ENCODE measurements around the gene RBM12. TPM values are rescaled to one million over a fixed set of nuclear protein-coding genes. Genes with fewer than 3 reads are reported as not detected.

Gene RBM12
- total and polyA plus RNA-seq, 2 of the 4 experiments (the other 2 are of a cell fraction): 44.7 to 65.8 TPM

DNA sequence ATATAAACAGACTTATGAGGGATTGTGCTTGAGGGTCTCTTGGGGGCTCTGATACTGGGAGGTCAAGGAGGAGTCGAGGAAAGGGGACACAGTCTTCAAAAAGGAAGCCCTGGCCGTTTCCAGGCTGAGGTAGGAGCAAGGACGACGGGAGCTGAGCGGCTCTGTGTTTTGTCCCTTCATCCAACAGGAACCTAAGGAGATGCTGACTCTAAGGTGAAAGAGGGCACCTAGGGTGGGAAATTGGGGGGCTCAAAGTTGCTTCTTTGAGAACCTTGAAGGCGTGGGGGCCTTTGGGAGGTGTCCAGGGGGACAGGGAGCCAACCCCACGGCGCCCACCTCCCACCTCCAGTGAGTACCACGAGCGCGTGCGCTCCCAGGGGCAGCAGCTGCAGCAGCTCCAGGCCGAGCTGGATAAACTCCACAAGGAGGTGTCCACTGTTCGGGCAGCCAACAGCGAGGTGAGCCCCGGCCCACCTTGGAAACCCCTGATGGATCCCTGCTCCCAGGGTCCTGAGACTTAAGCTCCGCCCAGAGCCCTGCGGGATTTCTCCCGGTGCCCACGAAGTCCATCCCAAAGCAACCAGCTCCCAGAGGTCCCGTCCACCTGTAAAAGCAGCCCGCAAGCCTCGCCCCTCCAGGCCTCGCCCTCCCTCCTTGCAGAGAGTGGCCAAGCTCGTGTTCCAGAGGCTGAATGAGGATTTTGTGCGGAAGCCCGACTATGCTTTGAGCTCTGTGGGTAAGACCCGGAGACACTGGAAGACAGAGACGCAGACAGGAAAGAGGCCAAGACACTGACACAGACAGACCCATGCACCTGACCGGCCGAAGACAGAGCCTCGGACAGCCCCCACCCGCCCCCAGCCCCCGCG lies 46.2 kb downstream of the RBM12 start:
- Histone ChIP-seq H2BK120ac (ENCODE audit: low read depth, low read length) (no peak overlapping the region), H3K56ac (ENCODE audit: extremely low read depth, insufficient read depth, low read length) (no peak overlapping the region), H2AK5ac (ENCODE audit: low read depth, low read length) (peak overlapping the region; percentile 57), H4K20me1 (ENCODE audit: insufficient read depth, low read length) (0 out of 2 replicates have a peak, but pooled peaks cover 11% of the 10 kb centered on the region), H3K23ac (ENCODE audit: low read depth, low read length) (peak overlapping the region; percentile 94), H3K9me3 (ENCODE audit: control insufficient read depth, insufficient read depth, low read length) (no peaks in the 10 kb centered on the region), H3K36me3 (ENCODE audit: control insufficient read depth, insufficient read depth, low read length) (peaks cover 5% of the 10 kb centered on the region; the same call in 1 of the 2 replicates), H4K8ac (ENCODE audit: low read depth in 2 of 2, low read length in 2 of 2) (peak overlapping the region; percentile 3 to 69; a peak in 2 of 4 replicates), H2BK15ac (ENCODE audit: low read depth, low read length) (no peak overlapping the region; the same call in 2 of the 3 replicates), H3K27me3 (ENCODE audit: control insufficient read depth, insufficient read depth, low read length) (no peaks in the 10 kb centered on the region), H4K91ac (ENCODE audit: insufficient read depth, low read depth, low read length) (peak overlapping the region; percentile 55; the same call in 1 of the 2 replicates), H2AFZ (replicated peaks; ENCODE audit: low read length, poor library complexity) (peak overlapping the region; percentile 96), H3K4me3 (ENCODE audit: insufficient read depth, low read depth, low read length) (peak overlapping the region; percentile 73), H2AK9ac (replicated peaks; ENCODE audit: low read depth, low read length, poor library complexity) (peak overlapping the region; percentile 96), H3K27ac (ENCODE audit: insufficient read depth, low read length) (peak overlapping the region; percentile 4; the same call in 1 of the 2 replicates), H3K18ac (ENCODE audit: low read depth, low read length) (no peak overlapping the region), H3K4me1 (ENCODE audit: control insufficient read depth, insufficient read depth, low read length) (peaks cover 13% of the 10 kb centered on the region), H3K9ac (ENCODE audit: low read depth, low read length) (peak overlapping the region; percentile 64; the same call in 1 of the 2 replicates), H2BK5ac (ENCODE audit: low read depth, low read length, poor library complexity, severe bottlenecking) (peak overlapping the region; percentile 6), H3K4me2 (ENCODE audit: low read depth, low read length) (peak overlapping the region; percentile 74), H3K79me1 (ENCODE audit: low read depth in 1 of 2, low read length in 2 of 2) (peaks cover 0 to 20% of the 10 kb centered on the region in 2 experiments; a peak in 3 of 4 replicates), H3K4ac (ENCODE audit: low read depth, low read length) (peak overlapping the region; percentile 32), H3K9me1 (ENCODE audit: insufficient read depth, low read length) (peaks cover 7% of the 10 kb centered on the region; the same call in 1 of the 2 replicates), H2BK20ac (ENCODE audit: low read depth, low read length) (no peak overlapping the region), H4K5ac (ENCODE audit: low read depth, low read length) (no peak overlapping the region), H3K14ac (replicated peaks; ENCODE audit: low read depth, low read length) (peak overlapping the region; percentile 60)
- intact Hi-C loops (cut with micrococcal nuclease): loop anchor here (10.0 kb wide), 1 partner anchor 104 kb away; no protein-coding TSS in a partner anchor
- POLR2A ChIA-PET (ENCODE audit: unreplicated experiment): no interaction called here
- TF ChIP-seq MAFK (IDR thresholded peaks at IDR 0.05; ENCODE audit: low read depth, low read length) (no peak), POLR2A (IDR thresholded peaks at IDR 0.05; ENCODE audit: low read depth, low read length) (0 out of 2 replicates have a peak, but pooled peaks have one; percentile 15)
- CTCF ChIA-PET: interaction anchor here (0.7 to 1.6 kb wide), 4 partner anchors 11 to 630 kb away, joined by 3 to 5 read pairs (median 4); no protein-coding TSS in a partner anchor
- DNase-seq (peak; percentile 23), ATAC-seq (ENCODE audit: low read depth) (no peak)
- in situ Hi-C loops (cut with MboI; ENCODE audit: low sequenced_read_pairs): no loop called here
- 19% methylated on average over 15 of the region's 35 CpGs; no CpG with 5 or more reads in 1 of the 2 experiments for WGBS, 2 experiments (ENCODE audit: extremely low coverage in 2 of 2, insufficient read length in 1 of 2)
- BruUV-seq (replicated peaks): no TSS peak
- dilution Hi-C loops (cut with HindIII; ENCODE audit: low sequenced_read_pairs, unreplicated experiment): no loop called here

All from IMR-90 (cell line).